OCI-LY3 (cell line): Measurements from ENCODE around the gene GOLPH3L.
A peak's percentile ranks its signal among the peaks of the same experiment; 100 is the strongest.

Experiments
- CTCF ChIP-seq: fragments of 200-600, 300-600 bp; sonication (generic); IDR thresholded peaks from 2 replicates; pipeline ENCODE4 v1.5.1; 2014; ENCODE audit warnings: antibody characterized with exemption, low read length, low read depth
- EZH2phosphoT487 ChIP-seq: fragments of 200-600 bp; shearing (Covaris generic); IDR thresholded peaks from 2 replicates; pipeline ENCODE4 v1.6.1; 2018; ENCODE audit warnings: antibody characterized with exemption, mixed run types, low read depth

- TF ChIP-seq CTCF, result no peak
- TF ChIP-seq EZH2phosphoT487, result 0 out of 2 replicates have a peak, but pooled peaks have one; percentile 37
Measured at GRCh38 chr1:150708595-150708994, 11.6 kb upstream of the GOLPH3L start.
